Suprapubic skin (tissue), 4 donors: ENCODE measurements around the gene KLHL29. TPM values are rescaled to one million over a fixed set of nuclear protein-coding genes. Genes with fewer than 3 reads are reported as not detected.

Experiments used
- DNase-seq, 2 donors: peaks; one replicate each; pipeline ENCODE4 v3.0.0-alpha.2; 2019; ENCODE audit warnings: low spot score in 2 of 2
- H3K27ac ChIP-seq: fragments of 200-600 bp; sonication (generic); one replicate; pipeline ENCODE4 v1.5.1; 2019
- H3K27me3 ChIP-seq: fragments of 200-600 bp; sonication (generic); one replicate; pipeline ENCODE4 v1.5.1; 2019
- H3K36me3 ChIP-seq: fragments of 200-600 bp; sonication (generic); one replicate; pipeline ENCODE4 v1.5.1; 2019
- H3K4me1 ChIP-seq: fragments of 200-600 bp; sonication (generic); one replicate; pipeline ENCODE4 v1.5.1; 2019
- H3K4me3 ChIP-seq: fragments of 200-600 bp; sonication (generic); one replicate; pipeline ENCODE4 v1.5.1; 2019; ENCODE audit warnings: mild to moderate bottlenecking
- H3K9me3 ChIP-seq: fragments of 200-600 bp; sonication (generic); one replicate; pipeline ENCODE4 v1.5.1; 2019
- CTCF ChIP-seq, 2 donors: fragments of 200-600 bp in 1 of 2; fragments of 450-650 bp in 1 of 2; sonication (generic) in 1 of 2; IDR thresholded peaks; one replicate each; pipeline ENCODE4 v1.5.1; 2016 to 2019; ENCODE audit warnings: antibody characterized with exemption in 2 of 2, mild to moderate bottlenecking in 1 of 2, moderate library complexity in 1 of 2
- EP300 ChIP-seq: sonication (generic); formaldehyde crosslinking; IDR thresholded peaks from one replicate; pipeline ENCODE4 v1.6.1; 2017; ENCODE audit warnings: antibody characterized with exemption
- POLR2A ChIP-seq, 2 donors: fragments of 450-650 bp; IDR thresholded peaks; one replicate each; pipeline ENCODE4 v1.6.1; 2017; ENCODE audit warnings: antibody characterized with exemption in 2 of 2, mild to moderate bottlenecking in 2 of 2, moderate library complexity in 2 of 2
- POLR2AphosphoS5 ChIP-seq, 3 donors: sonication (generic); formaldehyde crosslinking; IDR thresholded peaks; one replicate each; pipeline ENCODE4 v1.6.1; 2017; ENCODE audit warnings: antibody characterized with exemption in 3 of 3
- WGBS: methylation state at CpG from one replicate; pipeline ENCODE4 v1.1.5; 2018; 5-methylcytosine and 5-hydroxymethylcytosine counted together
- total RNA-seq, 4 donors: library from RNA; depleted of rRNA; stranded (reverse); fragments of >200 nt; gene quantifications; one replicate each; pipeline ENCODE4 v1.1.0, GENCODE V29; 2016

KLHL29 gene
- total RNA-seq, 4 donors from 2014 or later, result 17.1 to 30.8 (median 20.7) TPM

- H3K4me3 ChIP-seq, result no peak overlapping the region
- TF ChIP-seq POLR2A (IDR thresholded peaks at IDR 0.05) (no peak), POLR2AphosphoS5 (IDR thresholded peaks at IDR 0.05) (no peak), CTCF (IDR thresholded peaks at IDR 0.05) (no peak), EP300 (no peak)
- H3K36me3 ChIP-seq, result no peaks in the 10 kb centered on the region
- H3K27me3 ChIP-seq, result no peaks in the 10 kb centered on the region
- no peak overlapping the region for H3K27ac ChIP-seq
- peaks cover 6% of the 10 kb centered on the region for H3K4me1 ChIP-seq
- DNase-seq, result no peak
- H3K9me3 ChIP-seq, result no peaks in the 10 kb centered on the region
- 91% methylated on average over 7 of the region's 8 CpGs for WGBS
Observed at GRCh38 chr2:23512778-23513177, 127.8 kb downstream of the KLHL29 start.

- DNase-seq, result no peak
- Histone ChIP-seq H3K36me3 (no peaks in the 10 kb centered on the region), H3K9me3 (no peaks in the 10 kb centered on the region), H3K27ac (no peak overlapping the region), H3K27me3 (no peaks in the 10 kb centered on the region), H3K4me3 (peak overlapping the region; percentile 10), H3K4me1 (peaks cover 6% of the 10 kb centered on the region)
- WGBS, result 63% methylated on average over 15 of the region's 15 CpGs
- TF ChIP-seq CTCF (IDR thresholded peaks at IDR 0.05) (no peak), POLR2A (IDR thresholded peaks at IDR 0.05) (no peak)
Observed at GRCh38 chr2:23513245-23513871, 128.4 kb downstream of the KLHL29 start.

- Histone ChIP-seq H3K4me3 (no peak overlapping the region), H3K27ac (no peak overlapping the region)
Observed at GRCh38 chr2:23513872-23514793, 129.2 kb downstream of the KLHL29 start.

GRCh38 chr2:23516520-23517256 lies 131.7 kb downstream of the KLHL29 start:
- TF ChIP-seq CTCF (IDR thresholded peaks at IDR 0.05) (no peak), POLR2AphosphoS5 (IDR thresholded peaks at IDR 0.05) (no peak), EP300 (no peak), POLR2A (IDR thresholded peaks at IDR 0.05) (no peak)
- Histone ChIP-seq H3K4me1 (peaks cover 16% of the 10 kb centered on the region), H3K27me3 (no peaks in the 10 kb centered on the region), H3K9me3 (no peaks in the 10 kb centered on the region), H3K27ac (no peak overlapping the region), H3K36me3 (no peaks in the 10 kb centered on the region), H3K4me3 (no peak overlapping the region)
- DNase-seq, result no peak
- WGBS, result 92% methylated on average over 15 of the region's 19 CpGs

More at GRCh38 chr2:23513872-23514793, 129.2 kb downstream of the KLHL29 start:
- no peak for DNase-seq
- no peak for TF ChIP-seq POLR2A (IDR thresholded peaks at IDR 0.05)
- TF ChIP-seq POLR2AphosphoS5 (IDR thresholded peaks at IDR 0.05), result no peak
- no peak for TF ChIP-seq CTCF (IDR thresholded peaks at IDR 0.05)
- no peak for TF ChIP-seq EP300
- Histone ChIP-seq H3K4me1 (peaks cover 9% of the 10 kb centered on the region), H3K27me3 (no peaks in the 10 kb centered on the region), H3K9me3 (no peaks in the 10 kb centered on the region), H3K36me3 (no peaks in the 10 kb centered on the region)
- 71% methylated on average over 10 of the region's 10 CpGs for WGBS
